ENCODE measurements around the gene SEMA3B. TPM values are rescaled to one million over a fixed set of nuclear protein-coding genes. Genes with fewer than 3 reads are reported as not detected.

SEMA3B gene
- total and polyA plus RNA-seq, 9 of the 15 experiments (the other 6 are each of a cell fraction or from before 2014, with no cell fraction given), result 0.03 to 1.8 (median 0.55) TPM; not detected in 1

- TF ChIP-seq ZNF280A (IDR thresholded peaks at IDR 0.05; ENCODE audit: low read depth, partially characterized antibody) (no peak), CCAR2 (IDR thresholded peaks at IDR 0.05; ENCODE audit: low read depth, low read length) (no peak), BRCA1 (IDR thresholded peaks at IDR 0.05) (no peak), BRCA1 (CRISPR knock-in tag; IDR thresholded peaks at IDR 0.05) (no peak), PRDM10 (IDR thresholded peaks at IDR 0.05; ENCODE audit: partially characterized antibody) (peak; percentile 57), ZNF41 (CRISPR knock-in tag; conservative IDR thresholded peaks at IDR 0.05) (no peak), SMARCE1 (IDR thresholded peaks at IDR 0.05) (peak; percentile 56; the same call in 1 of the 2 replicates), TSC22D4 (tag; IDR thresholded peaks at IDR 0.05) (no peak), HDAC2 (IDR thresholded peaks at IDR 0.05) (no peak), MCM2 (IDR thresholded peaks at IDR 0.05; ENCODE audit: low read depth) (no peak), MBD2 (IDR thresholded peaks at IDR 0.05; ENCODE audit: borderline replicate concordance, low read depth) (no peak), CTCF (IDR thresholded peaks at IDR 0.05 in 2 of 3, conservative IDR thresholded peaks at IDR 0.05 in 1 of 3; ENCODE audit: insufficient read depth in 2 of 3, low read depth in 1 of 3, low read length in 3 of 3) (0 out of 6 replicates have a peak, but pooled peaks of 1 of the 3 experiments have one; percentile 10), PCBP1 (IDR thresholded peaks at IDR 0.05; ENCODE audit: low read depth, low read length, poor library complexity, severe bottlenecking) (no peak), MLX (CRISPR knock-in tag; conservative IDR thresholded peaks at IDR 0.05) (no peak), ELF1 (tag; IDR thresholded peaks at IDR 0.05) (peak; percentile 48; the same call in 1 of the 2 replicates), ZSCAN29 (IDR thresholded peaks at IDR 0.05) (no peak)
Measured at GRCh38 chr3:50242851-50243542, 25.9 kb upstream of the SEMA3B start (continued).
